Activated naive CD8-positive, alpha-beta T cell treated with anti-CD3 and anti-CD28 coated beads for 36 hours (primary cell): Measurements from ENCODE around the gene LACTBL1. TPM values are rescaled to one million over a fixed set of nuclear protein-coding genes. Genes with fewer than 3 reads are reported as not detected.
"Not testable (repeated sequence)": the region's sequence is repeated elsewhere in the genome, so short reads cannot be mapped to it uniquely, and the experiment has no call there.

Source experiments
- DNase-seq: peaks from one replicate; pipeline ENCODE4 v3.0.0; 2021
- H3K27ac Mint-ChIP-seq: one replicate; pipeline ENCODE4 v1.8.0; 2022; ENCODE audit warnings: mild to moderate bottlenecking, moderate library complexity, mixed read lengths
- H3K27me3 Mint-ChIP-seq: one replicate; pipeline ENCODE4 v1.8.0; 2022; ENCODE audit warnings: mild to moderate bottlenecking, mixed read lengths
- H3K36me3 Mint-ChIP-seq: one replicate; pipeline ENCODE4 v1.8.0; 2021; ENCODE audit warnings: mild to moderate bottlenecking, mixed read lengths
- H3K4me1 Mint-ChIP-seq: one replicate; pipeline ENCODE4 v1.8.0; 2021; ENCODE audit warnings: mixed read lengths
- H3K4me3 Mint-ChIP-seq: one replicate; pipeline ENCODE4 v1.8.0; 2022; ENCODE audit warnings: mild to moderate bottlenecking, moderate library complexity, mixed read lengths
- H3K9me3 Mint-ChIP-seq: one replicate; pipeline ENCODE4 v1.8.0; 2022; ENCODE audit warnings: mixed read lengths
- total RNA-seq, 2 experiments: library from RNA; stranded (reverse); gene quantifications; one replicate each; pipeline ENCODE4 v1.2.3, GENCODE V29; 2021

LACTBL1 gene
- total RNA-seq, 2 experiments from 2014 or later, result not detected

DNA sequence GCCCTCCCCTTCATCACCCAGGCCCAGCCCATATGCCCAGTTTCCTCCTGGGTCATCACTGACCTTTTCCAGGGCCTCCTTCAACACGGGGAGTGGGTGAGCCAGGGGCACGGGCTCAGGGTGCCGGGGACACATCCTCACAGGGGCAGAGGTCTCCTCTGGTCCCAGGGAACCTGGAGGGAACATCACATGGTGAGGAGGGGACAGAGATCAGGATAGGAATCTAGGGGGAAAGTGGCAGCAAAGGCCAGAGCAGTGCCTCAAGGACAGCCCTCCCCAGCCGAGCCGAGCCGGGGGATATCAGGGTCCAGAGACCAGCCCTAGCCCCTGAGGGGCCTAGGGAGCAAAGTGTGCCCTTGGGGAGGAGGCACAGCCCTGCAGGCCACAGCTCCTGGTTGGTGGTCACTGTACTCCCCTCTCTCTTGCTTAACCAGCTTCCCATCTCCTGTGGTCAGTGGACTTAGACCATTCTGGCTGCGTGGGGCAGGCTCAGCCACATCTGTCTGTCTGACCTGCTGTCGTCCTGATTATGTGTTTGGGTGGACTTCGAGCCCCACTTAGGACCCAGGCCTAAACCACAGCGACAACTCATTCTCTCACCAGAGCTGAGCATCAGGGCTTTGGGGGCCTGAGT lies 9.5 kb downstream of the LACTBL1 start:
- Mint-ChIP-seq H3K36me3 (peaks cover 3% of the 10 kb centered on the region), H3K4me3 (no peak overlapping the region), H3K4me1 (no peaks in the 10 kb centered on the region), H3K27ac (no peak overlapping the region), H3K9me3 (peaks cover 8% of the 10 kb centered on the region), H3K27me3 (peaks cover 7% of the 10 kb centered on the region)
- no peak for DNase-seq

DNA sequence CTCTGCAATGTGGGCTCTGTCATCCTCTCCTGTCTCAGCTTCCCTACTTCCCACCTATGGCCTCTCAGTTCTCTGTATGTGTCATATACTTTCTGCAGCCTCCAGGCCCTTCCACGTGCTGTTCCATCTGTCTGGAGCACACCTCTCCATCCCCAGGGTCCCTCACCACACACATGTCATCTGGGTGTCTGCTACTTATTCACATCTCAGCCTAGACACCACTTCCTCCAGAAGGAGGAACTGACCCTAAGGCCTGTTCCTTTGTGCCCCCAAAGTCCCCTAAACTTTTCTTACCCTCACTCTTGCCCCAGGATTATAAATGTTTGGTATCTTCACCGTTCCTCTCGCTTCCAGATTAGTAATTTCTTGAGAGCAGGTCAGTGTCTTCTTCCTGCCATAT lies 10.1 kb downstream of the LACTBL1 start:
- no peaks in the 10 kb centered on the region for H3K4me1 Mint-ChIP-seq
- H3K4me3 Mint-ChIP-seq, result no peak overlapping the region
- no peak overlapping the region for H3K27ac Mint-ChIP-seq
- H3K9me3 Mint-ChIP-seq, result peaks cover 8% of the 10 kb centered on the region
- peaks cover 4% of the 10 kb centered on the region for H3K27me3 Mint-ChIP-seq
- H3K36me3 Mint-ChIP-seq, result peaks cover 3% of the 10 kb centered on the region
- DNase-seq, result no peak

GRCh38 chr1:22959545-22960360 lies 12.9 kb downstream of the LACTBL1 start:
- DNase-seq, result no peak
- H3K27ac Mint-ChIP-seq, result no peak overlapping the region
- H3K36me3 Mint-ChIP-seq, result no peaks in the 10 kb centered on the region
- H3K4me3 Mint-ChIP-seq, result no peak overlapping the region
- no peaks in the 10 kb centered on the region for H3K9me3 Mint-ChIP-seq
- peaks cover 21% of the 10 kb centered on the region for H3K27me3 Mint-ChIP-seq
- no peaks in the 10 kb centered on the region for H3K4me1 Mint-ChIP-seq

GRCh38 chr1:22958556-22958955 lies 14.1 kb downstream of the LACTBL1 start:
- Mint-ChIP-seq H3K9me3 (no peaks in the 10 kb centered on the region), H3K27me3 (peaks cover 32% of the 10 kb centered on the region), H3K36me3 (no peaks in the 10 kb centered on the region), H3K4me1 (no peaks in the 10 kb centered on the region), H3K4me3 (no peak overlapping the region), H3K27ac (no peak overlapping the region)
- no peak for DNase-seq

DNA sequence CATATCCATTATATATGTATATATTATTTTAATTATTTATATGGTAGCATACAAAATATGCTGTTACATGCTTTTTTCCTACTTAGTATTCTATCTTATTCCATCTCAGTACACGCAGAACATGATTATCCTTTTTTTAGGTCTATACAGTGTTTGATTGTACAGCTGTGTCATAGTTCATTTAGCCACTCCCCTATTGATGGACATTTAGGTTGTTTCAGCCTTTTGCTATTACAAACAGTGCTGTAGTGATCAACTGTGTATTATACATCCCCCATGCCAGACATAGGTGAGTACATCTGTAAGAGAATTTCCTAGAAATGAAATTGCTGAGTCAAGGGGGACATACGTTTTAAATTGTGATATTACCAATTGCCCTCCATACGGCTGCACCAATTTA lies 15.6 kb downstream of the LACTBL1 start:
- Mint-ChIP-seq H3K4me3 (no peak overlapping the region), H3K27ac (no peak overlapping the region), H3K36me3 (no peaks in the 10 kb centered on the region), H3K4me1 (no peaks in the 10 kb centered on the region), H3K9me3 (no peaks in the 10 kb centered on the region), H3K27me3 (peaks cover 41% of the 10 kb centered on the region)
- no peak for DNase-seq

GRCh38 chr1:22955146-22955545 lies 17.5 kb downstream of the LACTBL1 start:
- Mint-ChIP-seq H3K27ac (no peak overlapping the region), H3K4me3 (no peak overlapping the region)

GRCh38 chr1:22953740-22954141 lies 18.9 kb downstream of the LACTBL1 start:
- Mint-ChIP-seq H3K4me1 (no peaks in the 10 kb centered on the region), H3K27me3 (peaks cover 69% of the 10 kb centered on the region), H3K9me3 (no peaks in the 10 kb centered on the region), H3K36me3 (no peaks in the 10 kb centered on the region), H3K4me3 (no peak overlapping the region), H3K27ac (no peak overlapping the region)
- DNase-seq, result no peak

More at GRCh38 chr1:22955146-22955545, 17.5 kb downstream of the LACTBL1 start:
- H3K4me1 Mint-ChIP-seq, result no peaks in the 10 kb centered on the region
- H3K9me3 Mint-ChIP-seq, result no peaks in the 10 kb centered on the region
- no peak for DNase-seq
- H3K27me3 Mint-ChIP-seq, result peaks cover 58% of the 10 kb centered on the region
- H3K36me3 Mint-ChIP-seq, result no peaks in the 10 kb centered on the region

GRCh38 chr1:22953057-22953739 lies 19.5 kb downstream of the LACTBL1 start:
- DNase-seq, result peak; percentile 6
- Mint-ChIP-seq H3K36me3 (no peaks in the 10 kb centered on the region), H3K27me3 (peaks cover 74% of the 10 kb centered on the region), H3K4me1 (no peaks in the 10 kb centered on the region), H3K9me3 (no peaks in the 10 kb centered on the region), H3K4me3 (no peak overlapping the region), H3K27ac (no peak overlapping the region)

GRCh38 chr1:22952694-22953056 lies 20.0 kb downstream of the LACTBL1 start:
- Mint-ChIP-seq H3K27ac (no peak overlapping the region), H3K27me3 (peaks cover 75% of the 10 kb centered on the region), H3K9me3 (no peaks in the 10 kb centered on the region), H3K4me3 (no peak overlapping the region), H3K36me3 (no peaks in the 10 kb centered on the region), H3K4me1 (no peaks in the 10 kb centered on the region)
- DNase-seq, result no peak

GRCh38 chr1:22951796-22952195 lies 20.9 kb downstream of the LACTBL1 start:
- Mint-ChIP-seq H3K27ac (no peak overlapping the region), H3K27me3 (peaks cover 71% of the 10 kb centered on the region), H3K4me3 (no peak overlapping the region), H3K36me3 (no peaks in the 10 kb centered on the region), H3K9me3 (no peaks in the 10 kb centered on the region), H3K4me1 (no peaks in the 10 kb centered on the region)
- DNase-seq, result no peak

GRCh38 chr1:22949822-22950331 lies 22.8 kb downstream of the LACTBL1 start:
- peaks cover 63% of the 10 kb centered on the region for H3K27me3 Mint-ChIP-seq
- DNase-seq, result no peak
- H3K4me3 Mint-ChIP-seq, result no peak overlapping the region
- no peaks in the 10 kb centered on the region for H3K9me3 Mint-ChIP-seq
- no peaks in the 10 kb centered on the region for H3K36me3 Mint-ChIP-seq
- no peak overlapping the region for H3K27ac Mint-ChIP-seq
- no peaks in the 10 kb centered on the region for H3K4me1 Mint-ChIP-seq

DNA sequence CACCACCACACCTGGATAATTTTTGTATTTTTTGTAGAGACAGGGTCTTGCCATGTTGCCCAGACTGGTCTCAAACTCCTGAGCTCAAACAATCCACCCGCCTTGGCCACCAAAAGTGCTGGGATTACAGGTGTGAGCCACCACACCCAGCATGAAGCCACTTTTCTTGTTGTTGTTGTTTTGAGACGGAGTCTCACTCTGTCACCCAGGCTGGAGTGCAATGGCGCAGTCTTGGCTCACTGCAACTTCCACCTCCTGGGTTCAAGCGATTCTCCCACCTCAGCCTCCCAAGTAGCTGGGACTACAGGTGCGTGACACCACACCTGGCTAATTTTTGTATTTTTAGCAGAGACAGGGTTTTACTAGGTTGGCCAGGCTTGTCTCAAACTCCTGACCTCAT lies 27.5 kb downstream of the LACTBL1 start:
- H3K9me3 Mint-ChIP-seq, H3K4me1 Mint-ChIP-seq, H3K27ac Mint-ChIP-seq, DNase-seq, H3K36me3 Mint-ChIP-seq, H3K4me3 Mint-ChIP-seq: not testable (repeated sequence)
- H3K27me3 Mint-ChIP-seq, result peaks cover 45% of the 10 kb centered on the region

DNA sequence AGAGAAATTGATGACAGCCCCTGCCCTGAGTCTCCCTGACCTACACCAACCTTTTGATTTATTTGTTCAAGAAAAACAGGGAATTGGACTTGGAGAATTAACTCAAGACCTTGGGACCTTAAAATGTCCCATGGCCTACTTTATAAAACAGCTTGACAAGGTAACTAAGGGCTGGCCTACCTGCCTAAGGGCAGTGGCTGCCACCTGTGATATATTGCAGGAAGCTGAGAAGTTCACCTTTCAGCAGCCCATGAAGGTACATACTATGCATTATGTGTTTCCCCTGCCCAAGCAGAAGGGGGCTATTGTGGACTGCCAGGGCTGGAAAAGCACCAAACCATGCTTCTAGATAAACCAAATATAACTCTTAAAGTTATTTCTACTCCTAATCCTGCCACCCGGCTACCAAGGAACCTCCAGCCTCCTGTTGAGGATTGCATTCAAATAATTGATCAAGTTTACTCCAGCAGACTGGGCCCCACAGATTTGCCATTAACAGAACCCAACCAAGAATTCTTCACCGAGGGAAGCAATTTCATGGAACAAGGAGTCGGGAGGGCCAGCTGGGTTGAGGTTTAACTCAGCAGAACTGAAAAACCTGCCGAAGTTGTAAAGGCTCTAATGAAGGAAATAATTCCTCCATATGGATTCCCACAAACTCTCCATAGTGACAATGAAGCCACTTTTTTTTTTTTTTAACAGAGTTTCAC lies 28.2 kb downstream of the LACTBL1 start:
- no peaks in the 10 kb centered on the region for H3K36me3 Mint-ChIP-seq
- H3K4me3 Mint-ChIP-seq, result no peak overlapping the region
- no peak overlapping the region for H3K27ac Mint-ChIP-seq
- peaks cover 45% of the 10 kb centered on the region for H3K27me3 Mint-ChIP-seq
- no peaks in the 10 kb centered on the region for H3K4me1 Mint-ChIP-seq
- H3K9me3 Mint-ChIP-seq, result peaks cover 8% of the 10 kb centered on the region
- DNase-seq, result no peak

DNA sequence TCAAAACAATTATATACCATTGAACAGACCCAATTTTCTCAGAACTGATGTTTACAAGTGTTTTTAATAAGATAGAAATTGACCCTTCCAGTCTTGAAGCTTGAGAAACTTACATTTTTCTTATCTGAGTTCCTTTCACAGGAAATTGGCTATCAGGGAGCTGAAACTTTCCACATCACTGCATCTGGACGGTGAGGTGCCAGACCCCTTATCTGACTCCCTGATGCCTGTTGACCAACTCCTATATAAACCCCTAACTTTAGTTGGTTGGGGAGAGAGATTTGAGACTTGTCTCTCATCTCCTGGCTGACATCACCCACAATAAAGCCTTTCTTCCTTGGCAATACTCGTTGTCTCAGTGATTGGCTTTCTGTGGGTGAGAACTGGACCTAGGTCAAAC lies 31.4 kb downstream of the LACTBL1 start:
- Mint-ChIP-seq H3K27me3 (peaks cover 31% of the 10 kb centered on the region), H3K36me3 (no peaks in the 10 kb centered on the region), H3K4me1 (no peaks in the 10 kb centered on the region), H3K4me3 (no peak overlapping the region), H3K9me3 (peaks cover 8% of the 10 kb centered on the region), H3K27ac (no peak overlapping the region)
- DNase-seq, result no peak

DNA sequence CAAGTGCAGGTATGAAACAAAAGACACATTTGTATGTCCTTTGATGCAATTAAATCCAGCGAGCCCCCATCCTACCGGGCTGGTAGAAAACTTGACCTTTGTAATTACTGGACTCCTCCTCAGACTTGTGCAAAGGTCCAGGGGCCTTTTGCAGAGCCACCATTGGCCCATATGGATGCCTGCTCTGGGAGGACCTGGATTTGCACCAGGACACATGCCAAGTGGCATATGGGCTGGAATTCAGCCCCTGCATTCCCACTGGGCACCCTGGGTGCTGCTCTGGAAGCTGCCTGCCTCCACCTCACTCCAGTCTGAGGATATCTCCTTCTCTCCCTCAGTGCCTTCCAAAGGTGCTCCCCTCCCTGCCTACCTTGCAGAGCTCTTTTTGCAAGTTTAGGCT lies 36.0 kb downstream of the LACTBL1 start:
- Mint-ChIP-seq H3K36me3 (no peaks in the 10 kb centered on the region), H3K4me1 (no peaks in the 10 kb centered on the region), H3K9me3 (peaks cover 8% of the 10 kb centered on the region), H3K27ac (no peak overlapping the region), H3K27me3 (peaks cover 15% of the 10 kb centered on the region), H3K4me3 (no peak overlapping the region)
- no peak for DNase-seq
